Measurements from ENCODE around the gene PCNX1.
"Not testable (repeated sequence)": the region's sequence is repeated elsewhere in the genome, so short reads cannot be mapped to it uniquely, and the experiment has no call there.

Gene PCNX1

GRCh38 chr14:70873627-70874026 lies 33.6 kb upstream of the PCNX1 start:
- no peak for DNase-seq (ENCODE audit: low spot score)
- peak; percentile 3 for TF ChIP-seq CTCF (IDR thresholded peaks at IDR 0.05; ENCODE audit: extremely low read depth, missing control alignments)

GRCh38 chr14:70875811-70876460 lies 31.3 kb upstream of the PCNX1 start:
- not testable (repeated sequence) for DNase-seq (ENCODE audit: low spot score)

- no peak for TF ChIP-seq CTCF (IDR thresholded peaks at IDR 0.05; ENCODE audit: extremely low read depth, missing control alignments)
- no peak for DNase-seq (ENCODE audit: low spot score)
Measured at GRCh38 chr14:70879448-70879847, 27.8 kb upstream of the PCNX1 start.

- not testable (repeated sequence) for DNase-seq (ENCODE audit: low spot score)
Measured at GRCh38 chr14:70880888-70881287, 26.4 kb upstream of the PCNX1 start.

- no peak for TF ChIP-seq CTCF (IDR thresholded peaks at IDR 0.05; ENCODE audit: extremely low read depth, missing control alignments)
- DNase-seq (ENCODE audit: low spot score) = peak; percentile 56
Measured at GRCh38 chr14:70881549-70882177, 25.6 kb upstream of the PCNX1 start.

GRCh38 chr14:70882776-70883492 lies 24.3 kb upstream of the PCNX1 start:
- no peak for DNase-seq (ENCODE audit: low spot score)
- TF ChIP-seq CTCF (IDR thresholded peaks at IDR 0.05; ENCODE audit: extremely low read depth, missing control alignments) = no peak

GRCh38 chr14:70884595-70885342 lies 22.5 kb upstream of the PCNX1 start:
- DNase-seq (ENCODE audit: low spot score) = no peak
- no peak for TF ChIP-seq CTCF (IDR thresholded peaks at IDR 0.05; ENCODE audit: extremely low read depth, missing control alignments)
